Epithelial cell of esophagus (primary cell): ENCODE data around the gene ORC3.
A peak's percentile ranks its signal among the peaks of the same experiment; 100 is the strongest.
"Not testable (repeated sequence)": the region's sequence is repeated elsewhere in the genome, so short reads cannot be mapped to it uniquely, and the experiment has no call there.

Source experiments
- DNase-seq: peaks from one replicate; pipeline ENCODE4 v3.0.0; 2010; ENCODE audit warnings: low read depth
- H3K4me3 ChIP-seq: 2 replicates; pipeline ENCODE4 v1.5.1; 2011; ENCODE audit warnings: mild to moderate bottlenecking, low read length, control low read depth
- CTCF ChIP-seq: IDR thresholded peaks from 2 replicates; pipeline ENCODE4 v1.5.1; 2011; ENCODE audit warnings: low read depth, mild to moderate bottlenecking, low read length, control low read depth, inconsistent platforms; ENCODE audit not compliant: insufficient read depth; ENCODE audit errors: missing control alignments

ORC3 gene

GRCh38 chr6:87692086-87692485, 102.2 kb downstream of the ORC3 start:
- no peak for TF ChIP-seq CTCF
- H3K4me3 ChIP-seq: no peak overlapping the region
- no peak for DNase-seq

GRCh38 chr6:87696817-87697216, 106.9 kb downstream of the ORC3 start:
- not testable (repeated sequence) for DNase-seq, H3K4me3 ChIP-seq

GRCh38 chr6:87697581-87698546, 107.9 kb downstream of the ORC3 start:
- peak overlapping the region; percentile 95 for H3K4me3 ChIP-seq
- no peak for TF ChIP-seq CTCF
- DNase-seq: no peak

GRCh38 chr6:87698547-87699006, 108.6 kb downstream of the ORC3 start:
- peak; percentile 70 for DNase-seq
- no peak for TF ChIP-seq CTCF
- peak overlapping the region; percentile 95 for H3K4me3 ChIP-seq

GRCh38 chr6:87699576-87699975, 109.6 kb downstream of the ORC3 start:
- no peak for TF ChIP-seq CTCF
- H3K4me3 ChIP-seq: peak overlapping the region; percentile 95
- DNase-seq: no peak

- DNase-seq: peak; percentile 81
- no peak for TF ChIP-seq CTCF
- peak overlapping the region; percentile 95 for H3K4me3 ChIP-seq
Measured at GRCh38 chr6:87700397-87701343, 110.7 kb downstream of the ORC3 start.

- H3K4me3 ChIP-seq: peak overlapping the region; percentile 95
- no peak for TF ChIP-seq CTCF
- DNase-seq: no peak
Measured at GRCh38 chr6:87701344-87701675, 111.4 kb downstream of the ORC3 start.
